Measurements from ENCODE around the gene CDK8.

CDK8 gene

GRCh38 chr13:26442541-26442940, 188.6 kb downstream of the CDK8 start:
- H3K27me3 ChIP-seq (ENCODE audit: control insufficient read depth in 5 of 5, insufficient read depth in 4 of 5, low read length in 5 of 5): no peaks in the 10 kb centered on the region
- H3K9me3 ChIP-seq (ENCODE audit: control insufficient read depth in 5 of 5, low read length in 5 of 5): peaks cover 0 to 8% (median 4%) of the 10 kb centered on the region in 5 donors
- peaks cover 0 to 4% (median 0%) of the 10 kb centered on the region in 5 donors for H3K4me1 ChIP-seq (ENCODE audit: control insufficient read depth in 5 of 5, insufficient read depth in 5 of 5, low read length in 5 of 5)
- H3K4me3 ChIP-seq (ENCODE audit: low read depth in 1 of 5, low read length in 5 of 5): no peak overlapping the region
- no peak overlapping the region for H3K9ac ChIP-seq (ENCODE audit: low read length in 5 of 5)
- no peak overlapping the region for H3K27ac ChIP-seq (ENCODE audit: low read depth, low read length)
- peaks cover 0 to 3% (median 0%) of the 10 kb centered on the region in 5 donors for H3K36me3 ChIP-seq (ENCODE audit: control insufficient read depth in 5 of 5, insufficient read depth in 5 of 5, low read length in 5 of 5)

GRCh38 chr13:26445092-26445491, 191.2 kb downstream of the CDK8 start:
- peaks cover 0 to 4% (median 0%) of the 10 kb centered on the region in 5 donors for H3K4me1 ChIP-seq (ENCODE audit: control insufficient read depth in 5 of 5, insufficient read depth in 5 of 5, low read length in 5 of 5)
- no peak overlapping the region for H3K27ac ChIP-seq (ENCODE audit: low read depth, low read length)
- no peaks in the 10 kb centered on the region for H3K27me3 ChIP-seq (ENCODE audit: control insufficient read depth in 5 of 5, insufficient read depth in 4 of 5, low read length in 5 of 5)
- H3K4me3 ChIP-seq (ENCODE audit: low read depth in 1 of 5, low read length in 5 of 5): no peak overlapping the region
- H3K9me3 ChIP-seq (ENCODE audit: control insufficient read depth in 5 of 5, low read length in 5 of 5): peaks cover 0 to 10% (median 3%) of the 10 kb centered on the region in 5 donors
- H3K36me3 ChIP-seq (ENCODE audit: control insufficient read depth in 5 of 5, insufficient read depth in 5 of 5, low read length in 5 of 5): peaks cover 0 to 3% (median 0%) of the 10 kb centered on the region in 5 donors
- H3K9ac ChIP-seq (ENCODE audit: low read length in 5 of 5): no peak overlapping the region

- Histone ChIP-seq H3K27me3 (ENCODE audit: control insufficient read depth in 5 of 5, insufficient read depth in 4 of 5, low read length in 5 of 5) (no peaks in the 10 kb centered on the region), H3K9me3 (ENCODE audit: control insufficient read depth in 5 of 5, low read length in 5 of 5) (peaks cover 0 to 10% (median 3%) of the 10 kb centered on the region in 5 donors), H3K9ac (ENCODE audit: low read length in 5 of 5) (no peak overlapping the region), H3K4me3 (ENCODE audit: low read depth in 1 of 5, low read length in 5 of 5) (no peak overlapping the region), H3K36me3 (ENCODE audit: control insufficient read depth in 5 of 5, insufficient read depth in 5 of 5, low read length in 5 of 5) (peaks cover 0 to 3% (median 0%) of the 10 kb centered on the region in 5 donors), H3K27ac (ENCODE audit: low read depth, low read length) (no peak overlapping the region), H3K4me1 (ENCODE audit: control insufficient read depth in 5 of 5, insufficient read depth in 5 of 5, low read length in 5 of 5) (peaks cover 0 to 4% (median 0%) of the 10 kb centered on the region in 5 donors)
These were observed 192.8 kb downstream of the CDK8 start for GRCh38 chr13:26446751-26447150.

- H3K9me3 ChIP-seq (ENCODE audit: control insufficient read depth in 5 of 5, low read length in 5 of 5): peaks cover 0 to 10% (median 3%) of the 10 kb centered on the region in 5 donors
- no peak overlapping the region for H3K9ac ChIP-seq (ENCODE audit: low read length in 5 of 5)
- H3K4me1 ChIP-seq (ENCODE audit: control insufficient read depth in 5 of 5, insufficient read depth in 5 of 5, low read length in 5 of 5): peaks cover 0 to 3% (median 0%) of the 10 kb centered on the region in 5 donors
- H3K4me3 ChIP-seq (ENCODE audit: low read depth in 1 of 5, low read length in 5 of 5): no peak overlapping the region
- peaks cover 0 to 3% (median 0%) of the 10 kb centered on the region in 5 donors for H3K36me3 ChIP-seq (ENCODE audit: control insufficient read depth in 5 of 5, insufficient read depth in 5 of 5, low read length in 5 of 5)
- H3K27ac ChIP-seq (ENCODE audit: low read depth, low read length): no peak overlapping the region
- no peaks in the 10 kb centered on the region for H3K27me3 ChIP-seq (ENCODE audit: control insufficient read depth in 5 of 5, insufficient read depth in 4 of 5, low read length in 5 of 5)
These were observed 194.1 kb downstream of the CDK8 start for GRCh38 chr13:26448032-26448431.

- Histone ChIP-seq H3K27ac (ENCODE audit: low read depth, low read length) (no peak overlapping the region), H3K4me3 (ENCODE audit: low read depth in 1 of 5, low read length in 5 of 5) (no peak overlapping the region), H3K4me1 (ENCODE audit: control insufficient read depth in 5 of 5, insufficient read depth in 5 of 5, low read length in 5 of 5) (no peaks in the 10 kb centered on the region), H3K9ac (ENCODE audit: low read length in 5 of 5) (no peak overlapping the region), H3K36me3 (ENCODE audit: control insufficient read depth in 5 of 5, insufficient read depth in 5 of 5, low read length in 5 of 5) (peaks cover 0 to 3% (median 0%) of the 10 kb centered on the region in 5 donors), H3K27me3 (ENCODE audit: control insufficient read depth in 5 of 5, insufficient read depth in 4 of 5, low read length in 5 of 5) (no peaks in the 10 kb centered on the region), H3K9me3 (ENCODE audit: control insufficient read depth in 5 of 5, low read length in 5 of 5) (peaks cover 0 to 10% (median 3%) of the 10 kb centered on the region in 5 donors)
These were observed 195.3 kb downstream of the CDK8 start for GRCh38 chr13:26449063-26449848.

Measured in subcutaneous abdominal adipose tissue (tissue), 5 donors.